NCI-H146 (cell line): ENCODE measurements around the gene PACS2.
"Not testable (repeated sequence)": the region's sequence is repeated elsewhere in the genome, so short reads cannot be mapped to it uniquely, and the experiment has no call there.

Experiments used
- DNase-seq: peaks from one replicate; lab custom pipeline; 2025; lab: John Stamatoyannopoulos, UW

The PACS2 gene

GRCh38 chr14:105288936-105289335 lies 25.6 kb upstream of the PACS2 start:
- not testable (repeated sequence) for DNase-seq

GRCh38 chr14:105290621-105291346 lies 23.8 kb upstream of the PACS2 start:
- no peak for DNase-seq

GRCh38 chr14:105292826-105293711 lies 21.5 kb upstream of the PACS2 start:
- no peak for DNase-seq

- peak; percentile 21 for DNase-seq
These were observed 20.4 kb upstream of the PACS2 start for GRCh38 chr14:105294142-105294597.

GRCh38 chr14:105297311-105297710 lies 17.2 kb upstream of the PACS2 start:
- DNase-seq = not testable (repeated sequence)

- peak; percentile 73 for DNase-seq
These were observed 14.7 kb upstream of the PACS2 start for GRCh38 chr14:105299654-105300541.

GRCh38 chr14:105300542-105301102 lies 13.9 kb upstream of the PACS2 start, which contains the start of gene BRF1:
Gene BRF1, minus strand, starts transcription at chr14:105301001. Its CDS starts 372 bp downstream, at chr14:105300629.
- peak; percentile 83 for DNase-seq

- peak; percentile 100 for DNase-seq
These were observed 13.2 kb upstream of the PACS2 start for GRCh38 chr14:105301103-105301914.

- DNase-seq = not testable (repeated sequence)
These were observed 12.7 kb upstream of the PACS2 start for GRCh38 chr14:105301915-105302249.

- no peak for DNase-seq
These were observed 10.6 kb upstream of the PACS2 start for GRCh38 chr14:105303949-105304348.

GRCh38 chr14:105304565-105304964 lies 10.0 kb upstream of the PACS2 start:
- DNase-seq = no peak

- DNase-seq = no peak
These were observed 9.2 kb upstream of the PACS2 start for GRCh38 chr14:105305345-105305744.

- no peak for DNase-seq
These were observed 8.8 kb upstream of the PACS2 start for GRCh38 chr14:105305791-105306190.

GRCh38 chr14:105307052-105307727 lies 7.4 kb upstream of the PACS2 start:
- DNase-seq = no peak

- DNase-seq = no peak
These were observed 5.2 kb upstream of the PACS2 start for GRCh38 chr14:105309371-105309770.

- no peak for DNase-seq
These were observed 2.7 kb upstream of the PACS2 start for GRCh38 chr14:105311838-105312237.

- no peak for DNase-seq
These were observed 1.6 kb upstream of the PACS2 start for GRCh38 chr14:105312973-105313372.

- peak; percentile 83 for DNase-seq
These were observed 914 bp upstream of the PACS2 start for GRCh38 chr14:105313381-105314286.

- DNase-seq = peak; percentile 87
These were observed 718 bp downstream of the PACS2 start for GRCh38 chr14:105315211-105315721.
